Measurements from ENCODE around the gene SAXO2.
"Not testable (repeated sequence)": the region's sequence is repeated elsewhere in the genome, so short reads cannot be mapped to it uniquely, and the experiment has no call there.

DNA sequence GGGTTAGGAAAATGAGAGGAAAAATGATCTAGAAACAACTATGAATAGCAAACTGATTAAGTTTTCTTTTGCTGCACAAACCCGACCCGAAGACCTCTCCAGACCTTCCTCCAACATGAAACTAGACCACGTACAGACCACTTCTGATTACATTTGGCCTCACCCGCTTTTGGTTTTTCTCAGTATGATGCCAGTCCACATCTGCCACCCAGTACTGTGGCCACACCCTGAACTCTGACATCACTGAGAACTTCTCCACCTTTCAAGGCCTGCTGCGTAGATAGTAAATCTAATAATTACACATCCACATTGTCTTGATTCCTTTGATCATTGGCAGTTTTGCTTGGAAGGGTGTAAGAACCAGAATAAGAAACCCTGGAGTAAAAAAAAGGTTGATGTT, 16.7 kb upstream of the SAXO2 start:
- TF ChIP-seq, protein P1, sequence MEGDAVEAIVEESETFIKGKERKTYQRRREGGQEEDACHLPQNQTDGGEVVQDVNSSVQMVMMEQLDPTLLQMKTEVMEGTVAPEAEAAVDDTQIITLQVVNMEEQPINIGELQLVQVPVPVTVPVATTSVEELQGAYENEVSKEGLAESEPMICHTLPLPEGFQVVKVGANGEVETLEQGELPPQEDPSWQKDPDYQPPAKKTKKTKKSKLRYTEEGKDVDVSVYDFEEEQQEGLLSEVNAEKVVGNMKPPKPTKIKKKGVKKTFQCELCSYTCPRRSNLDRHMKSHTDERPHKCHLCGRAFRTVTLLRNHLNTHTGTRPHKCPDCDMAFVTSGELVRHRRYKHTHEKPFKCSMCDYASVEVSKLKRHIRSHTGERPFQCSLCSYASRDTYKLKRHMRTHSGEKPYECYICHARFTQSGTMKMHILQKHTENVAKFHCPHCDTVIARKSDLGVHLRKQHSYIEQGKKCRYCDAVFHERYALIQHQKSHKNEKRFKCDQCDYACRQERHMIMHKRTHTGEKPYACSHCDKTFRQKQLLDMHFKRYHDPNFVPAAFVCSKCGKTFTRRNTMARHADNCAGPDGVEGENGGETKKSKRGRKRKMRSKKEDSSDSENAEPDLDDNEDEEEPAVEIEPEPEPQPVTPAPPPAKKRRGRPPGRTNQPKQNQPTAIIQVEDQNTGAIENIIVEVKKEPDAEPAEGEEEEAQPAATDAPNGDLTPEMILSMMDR (IDR thresholded peaks at IDR 0.05; ENCODE audit: low read depth, low read length) = not testable (repeated sequence)
- not testable (repeated sequence) for TF ChIP-seq EZH2phosphoT487 (IDR thresholded peaks at IDR 0.05; ENCODE audit: low read depth)

Measured in OCI-LY3 (cell line).